ENCODE measurements around the gene CBX2.

Gene CBX2

DNA sequence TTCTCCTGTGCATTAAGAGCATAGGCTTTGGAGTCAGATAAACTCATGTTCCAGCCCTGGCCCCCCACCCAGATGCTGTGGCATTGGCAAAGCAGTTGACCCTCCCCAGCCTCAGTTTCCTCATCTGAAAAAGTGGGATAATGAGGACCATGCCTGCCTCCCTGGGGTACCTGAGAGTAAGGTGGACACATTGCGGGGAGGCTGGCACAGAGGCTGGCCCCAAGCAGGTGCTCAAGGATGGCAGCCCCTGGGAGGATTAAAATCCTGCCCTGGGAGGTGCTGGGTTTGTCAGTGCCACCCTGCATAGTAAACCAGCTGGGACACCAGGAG lies 35.4 kb upstream of the CBX2 start:
- in situ Hi-C loops (cut with HindIII; ENCODE audit: low sequenced_read_pairs) = loop anchor here (10.0 kb wide), 1 partner anchor 52 kb away; the partner anchor contains the start of gene CBX8

DNA sequence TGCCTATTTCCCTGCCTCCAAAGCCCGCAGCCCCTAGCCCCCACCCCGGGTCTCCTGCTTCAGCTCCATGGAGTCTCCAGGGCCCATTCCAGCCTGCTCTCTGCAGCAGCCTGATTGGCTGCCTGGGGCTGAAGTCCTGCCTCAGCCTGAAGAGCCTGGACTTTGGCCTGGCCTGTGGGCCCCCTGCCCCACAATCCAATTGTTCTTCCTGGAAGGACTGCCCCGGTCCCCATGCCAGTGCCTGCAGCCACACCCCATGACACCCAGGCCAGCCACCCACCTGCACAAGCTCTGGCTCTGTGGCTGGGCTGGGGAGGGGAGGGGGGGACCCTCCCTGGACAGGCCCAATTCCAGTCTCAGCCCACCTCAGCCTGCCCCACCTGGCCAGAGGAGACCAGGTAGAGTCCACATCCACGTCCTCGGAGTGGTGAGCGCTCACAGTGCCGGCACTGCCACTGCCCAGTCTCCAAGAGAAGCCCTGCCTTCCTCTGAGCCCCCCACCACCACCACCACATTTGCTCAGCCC lies 34.9 kb upstream of the CBX2 start:
- in situ Hi-C loops (cut with HindIII; ENCODE audit: low sequenced_read_pairs) = loop anchor here (10.0 kb wide), 1 partner anchor 52 kb away; the partner anchor contains the start of gene CBX8

DNA sequence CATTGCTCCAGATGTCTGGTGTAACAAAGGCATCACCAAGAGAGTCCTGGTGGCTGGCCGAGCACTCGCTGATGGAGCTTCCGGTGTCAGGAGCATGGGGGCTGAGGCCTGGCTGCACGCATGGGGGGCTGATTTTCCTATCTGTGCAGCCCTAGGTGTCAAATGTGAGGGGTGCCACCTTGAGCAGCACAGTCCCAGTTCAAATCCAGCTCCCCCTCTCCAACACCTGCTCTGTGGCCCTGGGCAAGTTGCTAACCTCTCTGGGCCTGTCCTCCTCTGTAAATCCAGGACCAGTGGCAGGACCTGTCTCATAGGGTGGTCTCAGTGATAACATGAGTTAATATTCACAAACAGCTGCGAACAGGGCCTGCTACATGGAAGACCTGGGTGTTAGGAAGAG lies 34.3 kb upstream of the CBX2 start:
- in situ Hi-C loops (cut with HindIII; ENCODE audit: low sequenced_read_pairs) = loop anchor here (10.0 kb wide), 1 partner anchor 51 kb away; the partner anchor contains the start of gene CBX8

DNA sequence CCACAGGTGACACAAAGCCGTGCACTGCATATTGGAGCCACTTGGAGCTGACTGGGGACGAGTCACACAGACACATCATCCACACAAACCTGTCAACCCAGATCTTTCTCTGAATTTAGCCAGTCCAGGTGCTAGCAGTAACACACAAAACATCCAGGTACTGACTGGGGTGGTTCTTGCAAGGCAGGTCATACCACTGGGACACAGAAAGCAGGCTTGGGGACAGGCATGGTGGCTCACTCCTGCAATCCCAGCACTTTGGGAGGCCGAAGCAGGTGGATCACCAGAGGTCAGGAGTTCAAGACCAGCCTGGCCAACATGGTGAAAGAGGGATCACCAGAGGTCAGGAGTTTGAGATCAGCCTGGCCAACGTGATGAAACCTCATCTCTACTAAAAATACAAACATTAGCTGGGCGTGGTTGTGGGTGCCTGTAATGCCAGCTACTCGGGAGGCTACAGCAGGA lies 32.3 kb upstream of the CBX2 start:
- in situ Hi-C loops (cut with HindIII; ENCODE audit: low sequenced_read_pairs) = loop anchor here (10.0 kb wide), 1 partner anchor 49 kb away; the partner anchor contains the start of gene CBX8

DNA sequence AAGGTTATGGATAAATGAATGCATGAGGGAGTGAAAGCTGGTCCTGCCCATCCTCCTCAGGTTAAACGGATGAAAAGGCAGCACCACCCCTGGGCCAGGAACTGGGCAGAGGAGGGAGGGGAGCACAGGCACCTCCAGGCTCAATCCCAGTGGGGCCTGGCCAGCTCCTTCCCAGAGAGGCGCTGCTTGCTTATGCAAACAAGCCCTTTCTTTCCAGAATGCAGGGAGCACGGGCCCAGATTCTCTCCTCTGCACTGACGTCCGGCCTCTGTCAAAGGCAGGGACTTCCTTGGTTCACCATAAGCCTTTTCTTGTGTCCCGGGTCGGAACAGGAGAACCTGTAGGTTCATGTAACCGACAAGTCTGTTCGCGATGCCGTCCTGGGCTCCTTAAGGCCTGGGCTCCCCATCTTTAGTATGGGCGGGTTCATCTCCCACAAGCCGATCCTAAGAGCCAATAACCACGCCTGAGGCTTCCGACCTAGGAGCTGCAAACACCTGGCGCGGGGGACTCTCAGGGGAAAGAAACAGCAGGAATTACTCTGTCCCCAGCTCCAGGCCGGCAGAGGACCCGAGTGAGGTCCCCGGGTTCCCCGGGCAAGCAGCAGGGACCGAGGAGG lies 30.9 kb upstream of the CBX2 start:
- in situ Hi-C loops (cut with HindIII; ENCODE audit: low sequenced_read_pairs) = loop anchor here (10.0 kb wide), 1 partner anchor 48 kb away; the partner anchor contains the start of gene CBX8

DNA sequence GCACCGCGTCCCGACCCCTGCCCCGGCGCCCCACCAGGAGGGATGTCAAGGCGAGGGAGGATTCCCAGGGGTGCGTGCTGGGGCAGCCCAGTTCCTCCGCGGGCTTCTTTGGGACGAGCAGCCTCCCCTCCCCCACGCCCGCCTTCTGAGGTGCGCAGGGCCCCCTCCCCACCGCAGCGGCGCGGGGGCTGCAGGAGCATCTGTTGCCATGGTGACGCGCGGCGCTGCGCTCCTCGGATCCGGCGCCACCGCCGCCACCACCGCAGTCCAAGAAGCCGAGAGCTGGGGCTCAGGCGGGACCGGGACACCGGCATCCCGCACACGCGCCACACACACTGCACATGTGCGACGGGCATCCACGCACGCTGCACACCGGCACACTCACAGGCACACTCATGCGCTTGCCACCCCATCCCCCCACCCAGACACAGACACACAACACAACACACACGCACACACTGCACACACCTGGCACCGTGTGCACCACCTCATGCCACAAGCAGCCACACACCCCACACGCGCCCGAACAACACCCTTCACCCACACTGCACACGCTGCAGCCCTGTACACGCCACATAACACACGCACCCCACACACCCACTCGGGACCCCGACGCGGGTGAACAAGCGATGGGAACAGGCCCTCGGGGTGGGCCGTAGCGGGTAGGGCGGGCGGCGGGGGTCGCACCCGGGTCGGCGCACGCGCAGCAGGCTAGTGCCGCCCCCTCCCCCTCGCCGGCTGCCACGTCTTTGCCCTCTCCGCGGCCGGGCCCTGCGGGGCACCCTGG lies 30.2 kb upstream of the CBX2 start:
- in situ Hi-C loops (cut with HindIII; ENCODE audit: low sequenced_read_pairs) = loop anchor here (10.0 kb wide), 1 partner anchor 47 kb away; the partner anchor contains the start of gene CBX8

DNA sequence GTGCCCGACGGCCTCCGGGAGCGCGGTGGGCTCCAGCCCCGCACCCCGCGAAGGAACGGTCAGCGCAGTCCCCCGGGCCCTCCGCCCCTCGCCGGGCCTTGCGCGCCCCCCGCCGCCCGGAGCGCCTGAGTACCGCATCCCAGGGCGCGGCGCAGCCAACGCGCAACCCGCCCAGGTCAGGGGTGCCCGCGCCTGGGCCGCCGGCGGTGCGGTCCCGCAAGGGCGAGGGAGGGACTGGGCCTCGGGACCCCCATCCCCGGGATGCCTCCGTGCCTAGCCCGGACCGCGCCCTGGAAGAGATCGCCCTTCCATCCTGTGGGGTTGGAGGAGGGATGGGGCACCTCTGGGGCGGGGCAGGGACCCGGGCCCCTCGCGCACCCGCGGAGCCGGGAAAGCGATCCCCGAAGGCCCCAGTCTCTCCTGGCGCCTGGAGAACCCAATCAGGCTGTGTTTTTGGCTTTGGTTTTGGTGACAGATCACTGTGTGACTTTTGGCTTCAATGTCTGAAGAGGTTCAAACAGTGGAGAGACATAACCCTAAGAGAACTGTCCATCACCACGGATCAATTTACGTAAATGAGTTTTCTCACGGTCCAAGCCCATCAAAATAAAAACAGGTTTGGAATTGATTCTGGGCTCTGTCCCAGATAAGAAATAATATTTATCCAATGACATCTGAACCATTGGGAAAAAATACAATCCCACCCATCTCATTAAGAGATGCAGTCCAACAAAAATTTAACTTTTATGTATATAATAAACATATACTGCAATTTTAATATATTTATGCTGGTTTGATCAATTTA lies 29.5 kb upstream of the CBX2 start:
- in situ Hi-C loops (cut with HindIII; ENCODE audit: low sequenced_read_pairs) = loop anchor here (10.0 kb wide), 1 partner anchor 46 kb away; the partner anchor contains the start of gene CBX8

DNA sequence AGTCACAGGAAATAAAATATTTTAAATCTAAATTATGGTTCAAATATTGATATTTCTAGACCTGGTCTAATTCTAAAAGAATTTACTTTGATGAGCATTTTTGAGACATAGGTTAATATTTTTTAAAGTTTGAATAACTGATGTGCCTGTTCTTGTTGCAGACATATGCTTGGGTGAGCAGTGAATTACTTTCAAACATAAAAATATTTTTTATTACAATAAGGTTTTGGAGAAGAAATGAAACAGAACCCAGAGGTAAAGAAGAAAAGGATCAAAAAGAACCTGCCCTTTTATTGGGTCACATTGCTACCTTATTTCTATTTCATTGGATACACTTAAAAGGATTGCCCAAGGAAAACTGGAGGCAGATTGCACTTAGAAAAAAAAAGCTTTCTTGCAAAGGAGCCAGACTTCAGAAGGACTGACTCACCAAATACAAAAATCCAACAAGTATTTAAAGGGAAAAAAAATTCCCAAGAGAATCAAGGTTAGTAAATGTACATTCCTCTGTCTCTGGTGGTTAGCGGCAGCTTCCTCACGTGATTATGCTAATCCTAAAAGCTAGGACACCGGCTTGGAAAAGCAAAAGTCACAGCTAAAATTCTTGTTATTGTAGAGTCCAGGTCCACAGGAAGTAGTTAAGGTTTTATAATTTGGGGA lies 28.7 kb upstream of the CBX2 start:
- in situ Hi-C loops (cut with HindIII; ENCODE audit: low sequenced_read_pairs) = loop anchor here (10.0 kb wide), 1 partner anchor 46 kb away; the partner anchor contains the start of gene CBX8

DNA sequence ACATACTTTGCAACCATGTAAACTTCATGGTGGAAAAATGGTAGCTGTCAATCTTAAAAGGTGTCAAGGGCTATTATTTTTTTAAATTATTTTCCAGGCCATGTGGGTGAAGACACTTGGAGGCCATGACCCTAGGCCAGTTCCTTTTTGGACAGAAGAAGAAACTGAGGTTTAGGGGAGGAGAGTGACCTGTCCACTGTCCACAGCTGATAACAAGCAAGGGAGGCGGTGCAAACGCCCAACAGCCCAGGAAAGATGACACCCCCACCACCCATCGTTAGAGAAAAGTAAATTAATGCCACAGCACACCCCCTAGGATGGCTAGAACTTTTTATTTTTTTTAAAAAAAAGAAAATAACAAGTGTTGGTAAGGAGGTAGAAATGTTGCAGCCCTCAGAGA lies 28.0 kb upstream of the CBX2 start:
- in situ Hi-C loops (cut with HindIII; ENCODE audit: low sequenced_read_pairs) = loop anchor here (10.0 to 25.0 kb wide), 2 partner anchors 45 to 88 kb away; partner anchors contain the start of gene CBX8

DNA sequence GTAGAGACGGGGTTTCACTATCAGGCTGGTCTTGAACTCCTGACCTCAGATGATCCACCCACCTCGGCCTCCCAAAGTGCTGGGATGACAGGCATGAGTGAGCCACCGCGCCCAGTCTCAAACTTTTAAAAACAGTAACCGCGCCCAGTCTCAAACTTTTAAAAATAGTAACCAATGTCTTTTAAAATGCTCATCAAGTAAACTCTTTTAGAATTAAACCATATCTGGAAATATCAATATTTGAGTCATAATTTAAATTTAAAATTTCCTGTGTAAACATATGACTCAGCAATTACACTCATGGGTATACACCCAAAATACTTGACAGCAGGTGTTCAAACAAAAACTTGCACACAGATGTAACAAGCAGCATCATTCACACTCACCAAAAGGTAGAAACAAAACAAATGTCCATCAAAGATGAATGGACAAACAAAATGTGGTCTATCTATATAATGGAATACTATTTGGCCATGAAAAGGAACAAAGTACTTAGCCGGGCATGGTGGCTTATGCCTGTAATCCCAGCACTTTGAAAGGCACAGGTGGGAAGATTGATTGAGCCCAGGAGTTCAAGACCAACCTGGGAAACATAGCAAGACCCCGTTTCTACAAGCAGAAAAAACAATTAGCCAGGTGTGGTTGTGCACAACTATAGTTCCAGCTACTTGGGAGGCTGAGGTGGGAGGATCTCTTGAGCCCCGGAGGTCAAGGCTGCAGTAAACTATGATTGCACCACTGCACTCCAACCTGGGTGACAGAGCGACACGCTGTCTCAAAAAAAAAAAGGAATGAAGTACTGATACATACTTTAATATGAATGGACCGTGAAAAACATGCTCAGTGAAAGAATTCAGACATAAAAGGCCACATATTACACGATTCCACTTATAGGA lies 27.1 kb upstream of the CBX2 start:
- in situ Hi-C loops (cut with HindIII; ENCODE audit: low sequenced_read_pairs) = loop anchor here (25.0 kb wide), 1 partner anchor 89 kb away; no protein-coding TSS in a partner anchor

DNA sequence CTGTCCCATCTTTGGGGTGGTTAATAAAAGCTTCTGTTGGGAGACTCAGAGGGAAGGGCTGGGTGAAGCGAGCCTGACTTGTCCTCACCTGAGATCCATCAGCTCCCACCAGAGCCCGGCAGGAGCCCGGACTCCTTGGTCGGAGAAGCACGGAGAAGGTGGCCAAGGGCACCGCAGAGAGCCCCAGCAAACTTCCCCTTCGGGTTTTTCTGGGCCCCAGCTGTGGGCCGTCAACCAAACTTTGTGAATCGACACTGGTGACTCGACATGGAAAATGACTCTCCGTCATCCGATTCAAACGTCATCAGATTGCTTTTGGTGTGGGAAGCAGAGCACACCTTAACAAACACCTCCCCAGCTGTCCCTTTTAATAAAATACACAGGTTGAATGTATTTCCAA lies 25.8 kb upstream of the CBX2 start:
- in situ Hi-C loops (cut with HindIII; ENCODE audit: low sequenced_read_pairs) = loop anchor here (25.0 kb wide), 1 partner anchor 90 kb away; no protein-coding TSS in a partner anchor

DNA sequence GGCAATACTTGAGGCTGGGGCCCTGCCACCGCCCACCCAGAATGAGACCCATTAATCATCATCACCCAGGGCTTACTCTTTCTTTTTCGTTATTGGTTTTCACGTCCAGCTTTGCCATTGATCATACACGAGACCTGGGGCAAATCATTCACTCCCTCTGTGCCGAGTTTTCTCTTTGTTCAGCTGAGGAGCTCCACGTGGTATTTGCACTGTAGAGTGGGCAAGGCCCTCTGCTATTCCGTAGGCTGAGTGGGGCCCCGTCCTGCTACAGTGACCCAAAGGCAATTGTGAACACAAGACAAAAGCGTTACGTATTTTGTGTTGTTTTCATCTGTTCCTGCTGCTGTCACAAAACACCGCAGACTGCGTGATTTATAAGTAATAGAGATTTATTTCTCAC lies 23.6 kb upstream of the CBX2 start:
- in situ Hi-C loops (cut with HindIII; ENCODE audit: low sequenced_read_pairs) = loop anchor here (25.0 kb wide), 1 partner anchor 92 kb away; no protein-coding TSS in a partner anchor

DNA sequence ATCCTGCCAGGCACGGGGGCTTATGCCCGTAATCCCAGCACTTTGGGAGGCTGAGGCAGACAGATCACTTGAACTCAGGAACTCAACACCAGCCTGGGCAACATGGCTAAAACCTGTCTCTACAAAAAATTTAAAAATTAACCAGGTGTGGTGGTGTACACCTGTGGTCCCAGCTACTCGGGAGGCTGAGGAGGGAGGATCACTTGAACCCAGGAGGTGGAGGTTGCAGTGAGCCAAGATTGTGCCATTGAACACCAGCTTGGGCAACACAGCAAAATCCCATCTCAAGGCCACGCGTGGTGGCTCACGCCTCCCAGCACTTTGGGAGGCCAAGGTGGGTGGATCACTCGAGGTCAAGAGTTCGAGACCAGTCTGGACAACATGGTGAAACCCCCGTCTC lies 23.0 kb upstream of the CBX2 start:
- in situ Hi-C loops (cut with HindIII; ENCODE audit: low sequenced_read_pairs) = loop anchor here (25.0 kb wide), 1 partner anchor 93 kb away; no protein-coding TSS in a partner anchor

DNA sequence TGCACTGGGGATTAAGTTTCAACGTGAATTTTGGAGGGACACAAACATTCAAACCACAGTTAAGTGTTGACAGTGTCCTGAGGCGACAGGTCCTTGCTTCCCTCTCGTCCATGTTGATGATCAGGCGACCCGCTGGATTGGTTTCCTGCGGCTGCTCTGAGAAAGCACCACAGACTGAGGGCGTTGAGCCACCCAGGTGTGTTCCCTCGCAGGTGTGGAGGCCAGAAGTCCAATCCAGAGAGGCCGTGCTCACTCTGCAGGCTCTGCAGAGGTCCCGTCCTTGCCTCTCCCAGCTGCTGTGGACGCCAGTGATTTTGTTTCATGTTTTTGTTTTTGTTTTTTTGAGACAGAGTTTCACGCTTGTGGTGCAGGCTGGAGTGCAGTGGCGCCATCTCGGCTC lies 22.4 kb upstream of the CBX2 start:
- in situ Hi-C loops (cut with HindIII; ENCODE audit: low sequenced_read_pairs) = loop anchor here (25.0 kb wide), 1 partner anchor 93 kb away; no protein-coding TSS in a partner anchor

DNA sequence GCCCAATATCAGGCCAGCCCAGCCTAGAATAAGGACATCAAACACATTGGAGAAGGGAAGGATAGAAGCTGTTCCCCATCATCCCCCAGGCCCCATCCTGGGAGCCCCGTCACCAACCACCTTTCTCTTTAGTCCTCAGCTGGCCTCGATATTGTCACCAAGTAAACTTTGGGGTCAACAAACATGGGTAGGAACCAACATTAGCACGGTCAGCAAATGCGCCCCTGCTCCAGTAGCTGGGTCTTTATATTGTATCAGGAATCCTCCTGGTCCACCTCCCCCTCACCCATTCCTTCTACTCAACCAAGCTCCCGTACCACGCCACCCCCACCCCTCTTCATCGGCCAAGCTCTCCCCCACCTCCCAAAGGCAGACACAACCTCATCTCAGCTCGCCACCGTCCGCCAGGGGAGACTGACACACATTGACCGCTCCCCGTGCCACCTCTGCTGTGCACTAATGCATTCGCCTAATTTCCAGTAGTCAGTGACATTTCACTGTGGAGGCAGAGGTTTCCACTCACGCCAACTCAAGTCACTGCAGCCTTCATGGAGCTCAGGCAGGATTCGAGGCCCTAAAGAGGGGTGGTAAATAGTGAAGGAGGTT lies 20.7 kb upstream of the CBX2 start:
- in situ Hi-C loops (cut with HindIII; ENCODE audit: low sequenced_read_pairs) = loop anchor here (25.0 kb wide), 1 partner anchor 95 kb away; no protein-coding TSS in a partner anchor

DNA sequence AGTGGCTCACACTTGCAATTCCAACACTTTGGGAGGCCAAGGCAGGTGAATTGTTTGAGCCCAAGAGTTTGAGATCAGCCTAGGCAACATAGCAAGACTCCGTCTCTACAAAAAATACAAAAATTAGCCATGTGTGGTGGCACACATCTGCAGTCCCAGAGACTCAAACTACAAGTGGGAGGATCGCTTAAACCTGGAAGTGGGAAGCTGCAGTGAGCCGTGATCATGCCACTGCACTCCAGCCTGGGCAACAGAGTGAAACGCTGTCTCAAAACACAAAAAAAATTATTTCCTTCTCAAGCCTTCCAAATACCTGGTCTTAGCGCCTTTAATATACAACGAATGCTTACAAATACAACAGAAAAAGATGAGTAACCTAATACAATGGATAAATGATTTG lies 19.7 kb upstream of the CBX2 start:
- in situ Hi-C loops (cut with HindIII; ENCODE audit: low sequenced_read_pairs) = loop anchor here (25.0 kb wide), 1 partner anchor 96 kb away; no protein-coding TSS in a partner anchor

DNA sequence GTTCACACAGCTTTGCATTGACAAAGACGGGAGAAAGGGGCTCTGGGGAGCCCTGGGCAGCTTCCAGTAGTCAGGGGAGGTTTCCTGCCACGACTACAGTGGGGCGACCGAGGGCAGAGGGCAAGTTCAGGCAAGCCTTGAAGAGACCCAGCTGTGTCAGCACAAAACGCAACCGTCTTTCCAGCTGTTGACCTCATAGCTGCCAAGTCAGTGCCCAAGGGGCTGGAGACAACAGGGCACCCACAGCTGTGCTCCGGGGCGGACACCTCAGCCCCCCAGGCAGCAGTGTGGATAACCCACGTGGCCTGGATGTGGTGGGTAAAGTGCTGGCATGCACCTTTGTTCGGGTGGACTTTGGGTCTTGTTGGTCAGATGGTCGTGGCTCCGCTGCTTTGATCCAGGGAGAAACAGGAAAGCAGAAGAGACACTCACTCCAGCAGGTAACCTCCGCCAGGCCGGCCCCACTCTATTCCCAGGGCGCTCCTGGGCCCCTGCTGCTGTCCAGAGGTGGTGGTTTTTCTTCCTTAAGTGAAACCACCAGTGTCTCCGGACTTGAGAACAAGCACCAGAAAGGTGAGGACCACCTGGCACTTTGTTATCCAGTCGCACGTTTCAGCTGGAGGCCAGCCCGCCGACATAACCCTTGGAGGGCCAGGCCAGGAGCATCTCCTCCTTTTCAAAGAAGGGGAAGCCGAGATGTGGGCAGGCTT lies 17.6 kb upstream of the CBX2 start:
- in situ Hi-C loops (cut with HindIII; ENCODE audit: low sequenced_read_pairs) = loop anchor here (25.0 kb wide), 1 partner anchor 98 kb away; no protein-coding TSS in a partner anchor
